Ureter (tissue), 1 donor: ENCODE data around the gene FAM72C. TPM values are rescaled to one million over a fixed set of nuclear protein-coding genes. Genes with fewer than 3 reads are reported as not detected.
"Not testable (repeated sequence)": the region's sequence is repeated elsewhere in the genome, so short reads cannot be mapped to it uniquely, and the experiment has no call there.

Experiments
- DNase-seq: peaks from one replicate; pipeline ENCODE4 v3.0.0-alpha.2; 2020; ENCODE audit warnings: low spot score
- total RNA-seq: library from RNA; stranded (reverse); gene quantifications from one replicate; pipeline ENCODE4 v1.2.4, GENCODE V29; 2023
- donor health status: DM: yes; HTN: yes; CAD: no.

FAM72C gene
- total RNA-seq: 0.42 TPM

DNA sequence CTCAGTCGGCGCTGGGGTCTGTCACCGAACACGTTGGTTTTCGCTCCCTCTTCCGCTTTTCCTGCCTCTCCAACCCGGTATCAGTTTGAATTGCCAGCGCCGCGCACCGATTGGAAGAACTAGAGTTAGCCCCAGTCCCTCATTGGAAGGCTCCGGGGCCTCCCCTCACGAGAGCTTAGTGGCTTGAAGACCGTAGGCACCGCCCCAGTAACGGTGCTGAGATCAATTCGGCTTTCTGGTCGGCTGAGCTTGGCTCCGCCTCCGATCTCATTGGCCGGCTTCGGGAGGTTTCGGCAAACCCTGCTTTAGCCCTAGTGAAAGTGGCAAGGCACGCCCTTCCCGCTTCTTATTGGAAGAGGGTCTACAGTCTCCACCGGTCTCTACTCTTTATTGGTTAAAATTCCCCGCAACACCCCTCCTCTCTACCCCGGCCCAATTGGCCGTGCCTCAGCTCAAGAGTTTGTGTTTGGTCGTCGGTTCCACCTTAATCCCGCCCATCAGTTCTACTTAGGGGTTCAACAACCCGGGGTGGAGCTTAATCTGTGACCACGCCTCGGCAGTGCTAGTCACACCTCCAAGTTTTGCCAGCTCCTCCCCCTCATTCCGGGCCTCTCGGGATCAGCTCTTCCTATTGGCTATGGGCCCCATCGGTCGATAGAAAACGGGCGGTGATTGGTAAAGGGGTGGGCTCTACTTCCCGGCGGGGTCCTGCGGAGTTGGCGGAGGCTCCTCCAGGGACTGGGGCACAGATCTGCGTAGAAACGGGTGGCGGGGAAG lies at the start of gene FAM72C:
Gene FAM72C, minus strand, starts transcription at position 63 of the 777 bp plus-strand sequence. CDS start 845 bp downstream, outside the sequence.
- DNase-seq: not testable (repeated sequence)

DNA sequence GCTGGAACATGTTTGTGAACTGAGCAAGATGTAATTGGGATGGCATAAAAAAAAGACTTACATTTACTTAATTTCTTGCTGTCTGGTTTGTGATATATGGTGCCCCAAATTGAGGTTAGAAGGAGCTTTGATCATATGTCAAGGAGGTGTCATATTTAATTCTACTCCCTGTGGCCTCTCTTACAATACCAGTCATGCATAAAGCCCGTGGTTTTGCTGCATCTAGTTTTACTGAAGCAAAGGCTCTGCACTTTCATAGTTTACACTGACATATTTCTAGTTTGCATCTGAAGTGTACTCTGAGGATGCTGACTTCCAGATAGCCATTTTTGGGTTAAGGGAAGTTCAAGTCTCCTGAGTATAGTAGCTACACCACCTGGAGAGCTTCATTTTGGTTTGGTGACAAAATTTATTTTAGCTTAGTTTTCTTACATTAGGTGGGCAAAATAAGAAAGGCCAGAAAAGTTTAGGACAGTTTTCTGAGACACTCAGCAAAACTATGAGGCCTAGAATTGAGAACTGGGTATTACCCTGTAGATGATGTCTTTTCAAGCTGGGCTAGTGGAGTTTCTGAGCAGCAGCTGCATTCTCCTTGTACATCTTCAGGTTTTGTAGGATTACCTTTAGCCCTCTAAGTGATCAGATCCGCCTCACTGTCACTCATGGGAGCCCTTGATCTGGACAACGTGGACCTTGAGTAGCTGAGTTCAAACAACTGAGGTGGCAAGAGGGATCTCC lies 48.4 kb upstream of the FAM72C start:
- DNase-seq: not testable (repeated sequence)

DNA sequence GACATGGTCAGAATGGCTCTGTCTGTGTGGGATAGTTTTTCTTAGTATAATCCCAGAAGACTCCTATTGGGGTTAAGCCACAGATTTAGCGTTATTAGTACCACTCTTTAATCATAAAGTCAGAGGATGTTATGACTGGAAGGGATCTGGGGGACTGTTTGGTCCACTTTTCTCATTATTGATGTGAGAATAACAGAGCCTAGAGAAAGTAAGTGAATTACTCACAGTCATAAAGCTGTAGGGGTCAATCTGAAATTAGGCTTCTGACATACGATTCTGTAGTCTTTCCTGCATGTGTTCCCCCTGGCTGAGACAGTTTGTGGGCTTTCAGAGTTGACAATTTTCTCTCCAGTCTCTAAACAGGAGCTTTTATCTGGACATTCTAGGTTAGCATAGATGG lies 47.3 kb upstream of the FAM72C start:
- DNase-seq: not testable (repeated sequence)

DNA sequence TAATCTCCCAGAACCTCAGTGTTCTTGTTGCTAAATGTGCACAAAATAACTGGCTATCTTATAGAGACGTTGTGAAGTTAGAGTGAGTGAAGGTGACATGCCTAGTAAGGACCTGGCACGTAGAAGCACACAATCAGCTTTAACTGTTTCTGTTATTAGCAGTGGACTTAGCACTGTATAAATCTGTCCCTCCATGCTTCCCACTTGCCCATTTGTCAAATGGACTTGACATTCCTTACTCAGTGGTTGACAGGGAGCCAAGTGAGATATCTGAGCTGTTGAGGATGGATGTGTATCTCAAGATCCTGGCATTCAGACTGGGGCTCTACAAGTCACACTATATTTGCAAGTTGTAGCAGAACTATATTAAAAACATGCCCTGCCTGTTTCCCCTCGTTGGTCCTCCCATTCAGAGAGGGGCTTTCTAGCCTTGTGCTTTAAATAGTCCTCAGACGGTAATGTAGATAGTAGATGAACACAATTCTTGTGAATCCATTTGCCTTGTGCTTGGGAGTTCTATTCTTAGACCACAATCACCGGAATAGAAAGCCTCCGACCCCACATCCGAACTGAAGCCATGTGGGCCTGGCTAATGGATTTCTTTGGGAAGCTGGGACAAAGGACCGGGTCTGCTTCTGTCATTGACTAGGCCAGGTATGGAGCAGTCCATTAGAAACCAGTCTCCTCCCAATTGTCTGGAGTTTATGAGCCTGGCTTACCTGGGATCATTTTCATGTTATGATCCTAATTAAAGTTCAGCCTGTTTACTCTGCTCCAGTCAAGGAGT lies 43.6 kb upstream of the FAM72C start:
- not testable (repeated sequence) for DNase-seq

DNA sequence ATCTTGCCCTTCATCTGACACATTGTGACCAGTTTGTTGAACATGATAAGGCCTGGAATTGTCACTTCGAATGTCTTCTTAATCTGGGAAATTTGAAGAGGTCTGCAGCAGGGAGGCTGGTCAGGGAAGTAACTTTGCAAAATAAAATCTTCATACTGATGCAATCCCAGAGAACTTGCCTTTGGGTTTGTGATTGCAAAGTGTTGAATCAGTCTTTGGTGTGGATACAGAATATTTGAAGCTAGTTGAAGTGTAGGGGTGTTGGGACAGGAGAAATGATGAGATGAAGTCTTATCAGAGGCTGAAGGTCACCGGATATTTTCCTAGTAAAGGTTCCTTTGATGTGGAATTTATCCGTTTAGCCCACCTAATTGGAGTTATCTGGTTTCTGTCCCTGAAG lies 42.7 kb upstream of the FAM72C start:
- not testable (repeated sequence) for DNase-seq

DNA sequence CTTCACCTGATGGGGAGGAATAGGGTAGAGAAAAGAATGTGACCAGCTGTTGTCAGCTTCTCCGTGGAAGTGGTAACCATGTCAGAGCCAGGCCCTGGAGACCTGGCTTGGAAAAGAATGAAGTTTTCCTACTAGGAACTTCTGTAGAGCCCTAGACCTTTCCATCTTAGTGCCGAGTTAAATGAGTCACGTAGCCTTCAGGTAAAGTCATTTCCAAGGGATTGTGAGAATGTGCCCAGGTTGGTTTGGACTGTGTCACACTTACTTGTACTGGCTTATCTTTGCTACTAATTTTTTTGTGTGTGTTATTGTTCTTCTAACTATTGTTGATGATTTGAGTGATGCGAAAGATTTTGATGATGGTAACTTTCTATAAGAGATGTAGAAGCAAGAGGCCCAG lies 42.3 kb upstream of the FAM72C start:
- DNase-seq: not testable (repeated sequence)

DNA sequence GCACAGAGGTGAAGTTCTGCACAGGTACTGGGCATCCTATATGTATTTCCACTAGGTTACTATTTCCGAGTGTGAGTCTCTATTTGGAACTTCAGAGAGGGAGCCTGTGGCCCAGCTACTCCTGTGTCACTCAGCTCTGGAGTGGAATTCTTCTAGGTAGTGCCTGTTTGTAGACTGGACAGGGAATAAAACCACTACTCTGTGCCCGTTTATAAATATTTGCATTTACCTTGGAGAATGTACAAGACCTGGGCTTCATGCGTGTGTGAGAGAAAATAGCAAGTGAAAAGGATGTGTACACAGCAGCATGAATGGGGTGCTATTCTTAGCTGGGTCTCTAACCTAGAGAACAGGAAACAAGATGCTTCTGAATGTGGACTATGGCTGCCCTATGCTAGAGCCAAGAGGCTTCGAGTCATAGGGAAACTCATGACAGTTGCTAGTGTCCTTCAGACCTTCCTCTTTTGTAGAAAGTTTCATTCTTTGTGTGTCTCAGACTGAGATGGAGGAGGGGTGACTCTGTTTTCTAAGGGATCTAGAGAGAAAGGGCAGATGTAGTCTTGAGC lies 40.5 kb upstream of the FAM72C start:
- DNase-seq: not testable (repeated sequence)

DNA sequence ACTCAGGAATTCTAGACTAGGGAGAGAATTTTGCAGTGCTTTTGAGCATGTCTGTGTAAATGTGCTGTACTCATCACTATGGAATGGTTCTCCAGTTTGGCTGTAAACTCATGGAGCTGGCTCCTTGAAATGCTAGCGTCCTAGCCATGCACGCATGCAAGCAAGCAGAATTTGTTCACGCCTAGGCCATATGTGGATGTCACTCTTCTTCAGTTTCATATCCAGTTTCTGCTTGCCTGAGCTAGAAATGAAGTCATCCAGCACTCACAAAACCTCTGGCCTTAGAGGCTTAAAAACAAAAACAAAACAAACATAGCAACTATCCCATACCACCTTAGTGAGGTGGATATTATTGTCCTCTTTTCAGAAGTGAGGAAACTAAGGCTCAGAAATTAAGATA lies 37.6 kb upstream of the FAM72C start:
- DNase-seq: not testable (repeated sequence)

DNA sequence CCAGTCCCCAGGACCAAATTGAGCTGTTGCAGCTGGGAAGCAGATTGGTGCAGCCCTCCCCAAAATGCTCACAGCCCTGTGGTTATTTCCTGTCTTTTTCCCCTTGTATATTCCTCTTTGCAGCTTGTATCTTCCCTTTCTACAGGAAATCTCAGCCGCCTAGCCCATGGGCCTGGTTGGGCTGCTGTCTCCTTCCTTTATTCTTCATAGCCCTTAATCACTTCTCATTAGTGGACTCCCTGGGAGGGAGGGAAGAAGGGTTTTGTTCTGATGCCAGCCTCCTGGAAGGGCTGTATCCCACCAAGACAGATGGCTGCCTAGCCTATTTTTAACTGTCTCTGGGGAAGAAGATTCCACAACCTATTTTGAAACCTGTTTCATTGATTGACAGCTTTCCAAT lies 32.5 kb upstream of the FAM72C start:
- not testable (repeated sequence) for DNase-seq

DNA sequence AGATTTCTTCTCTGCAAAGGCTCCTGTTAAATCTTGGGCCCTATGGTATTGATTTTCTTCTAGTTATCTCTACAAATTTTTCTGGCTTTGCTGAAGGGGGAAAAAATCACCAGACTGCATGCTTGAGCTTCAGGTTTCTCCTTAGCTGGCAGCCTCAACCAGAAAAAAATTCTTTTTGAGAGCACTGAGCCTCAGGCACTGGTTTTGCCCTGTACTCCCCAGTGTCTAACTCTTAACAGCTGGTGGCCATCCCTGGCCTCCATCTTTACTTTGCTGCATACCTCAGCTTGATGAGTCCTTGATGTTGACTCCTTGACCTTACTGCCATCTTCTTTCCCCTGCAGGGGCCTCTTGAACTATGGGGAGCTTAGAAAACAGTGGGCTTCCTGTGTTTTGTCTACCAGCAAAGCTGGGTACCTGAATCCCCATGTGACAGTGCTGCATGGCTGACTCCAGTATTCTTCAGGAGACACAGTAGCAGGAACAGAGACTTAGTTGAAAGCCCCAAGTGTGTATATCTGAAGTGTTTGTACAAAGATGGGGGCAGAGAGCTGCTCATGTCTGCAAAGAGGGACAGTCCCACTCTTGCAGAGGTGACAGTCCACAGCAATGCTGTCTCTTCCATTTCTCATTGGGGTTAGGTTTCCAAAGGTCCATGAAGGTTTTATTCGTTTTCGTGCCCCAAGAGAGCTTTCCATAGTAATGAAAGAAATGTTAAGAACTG lies 31.7 kb upstream of the FAM72C start:
- DNase-seq: not testable (repeated sequence)

DNA sequence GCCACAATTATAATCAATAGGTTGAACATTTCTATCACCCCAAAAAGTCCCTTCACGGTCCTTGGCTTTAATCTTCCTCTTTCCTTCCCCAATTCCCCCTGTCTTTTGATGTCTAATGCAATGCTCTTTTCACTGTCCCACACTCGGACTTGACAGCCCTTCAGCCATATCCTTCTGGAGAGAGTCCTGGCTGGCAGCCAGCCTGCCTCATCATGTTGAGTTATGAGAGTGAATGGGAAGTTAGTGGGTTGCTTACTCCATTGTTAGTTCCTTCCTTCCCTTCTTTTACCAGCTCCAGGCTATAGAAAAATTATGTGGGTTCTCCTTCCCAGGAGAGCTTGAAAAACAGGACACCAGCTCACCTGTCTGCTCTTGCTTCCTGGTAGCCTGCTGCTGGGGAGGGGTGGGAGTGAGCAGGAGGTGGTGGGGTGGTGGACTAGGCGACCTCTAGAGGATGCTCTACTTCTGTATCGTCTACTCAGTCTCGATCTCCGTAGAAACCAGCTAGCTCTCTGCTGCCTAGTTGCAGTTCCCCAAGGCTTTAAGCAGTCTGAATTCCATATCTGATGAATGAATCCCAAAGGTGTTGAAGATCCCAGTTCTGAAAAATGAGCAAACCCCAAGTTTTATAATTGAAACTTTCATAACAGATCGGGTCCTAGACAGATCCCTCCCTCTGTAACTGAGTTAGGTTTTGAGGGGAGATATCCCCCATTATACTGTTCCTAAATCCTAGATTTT lies 30.5 kb upstream of the FAM72C start:
- not testable (repeated sequence) for DNase-seq

DNA sequence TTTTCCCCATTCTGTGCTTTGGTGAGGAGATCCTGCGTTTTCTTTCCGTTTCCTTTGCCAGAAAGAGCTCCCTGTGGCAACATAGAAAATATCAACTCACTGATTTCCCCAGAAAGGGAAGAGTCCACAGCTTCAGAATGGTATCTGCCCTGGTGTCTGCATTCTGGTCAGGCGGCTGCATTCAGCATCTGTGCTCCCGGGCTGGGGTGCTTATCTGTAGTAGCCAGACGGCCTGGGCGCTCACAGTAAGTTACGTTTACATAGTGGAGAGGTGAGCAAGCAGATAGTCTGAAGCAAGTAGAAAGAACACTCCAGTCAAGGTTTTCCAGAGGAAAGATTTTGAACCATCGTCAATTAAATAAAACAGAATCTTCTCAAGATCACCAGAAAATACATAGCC lies 29.3 kb upstream of the FAM72C start:
- DNase-seq: not testable (repeated sequence)

DNA sequence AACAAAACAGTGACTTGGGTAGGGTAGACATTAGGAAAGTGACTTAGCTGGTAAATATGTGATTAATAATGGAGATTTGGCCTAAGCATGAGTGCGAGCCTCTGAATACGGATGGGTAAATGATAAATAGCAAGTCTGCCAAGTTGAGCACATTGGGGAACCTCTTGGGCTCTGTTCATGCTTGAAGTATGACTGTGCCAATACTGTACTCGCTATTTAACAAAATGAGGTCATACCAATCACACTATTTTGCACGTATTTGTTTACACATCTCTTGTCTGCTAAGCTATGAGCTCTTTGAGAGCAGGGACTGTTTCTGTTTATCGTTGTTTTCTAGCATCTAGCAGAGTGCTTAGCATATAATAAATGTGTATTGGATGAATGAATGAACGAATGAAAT lies 24.2 kb upstream of the FAM72C start:
- not testable (repeated sequence) for DNase-seq

DNA sequence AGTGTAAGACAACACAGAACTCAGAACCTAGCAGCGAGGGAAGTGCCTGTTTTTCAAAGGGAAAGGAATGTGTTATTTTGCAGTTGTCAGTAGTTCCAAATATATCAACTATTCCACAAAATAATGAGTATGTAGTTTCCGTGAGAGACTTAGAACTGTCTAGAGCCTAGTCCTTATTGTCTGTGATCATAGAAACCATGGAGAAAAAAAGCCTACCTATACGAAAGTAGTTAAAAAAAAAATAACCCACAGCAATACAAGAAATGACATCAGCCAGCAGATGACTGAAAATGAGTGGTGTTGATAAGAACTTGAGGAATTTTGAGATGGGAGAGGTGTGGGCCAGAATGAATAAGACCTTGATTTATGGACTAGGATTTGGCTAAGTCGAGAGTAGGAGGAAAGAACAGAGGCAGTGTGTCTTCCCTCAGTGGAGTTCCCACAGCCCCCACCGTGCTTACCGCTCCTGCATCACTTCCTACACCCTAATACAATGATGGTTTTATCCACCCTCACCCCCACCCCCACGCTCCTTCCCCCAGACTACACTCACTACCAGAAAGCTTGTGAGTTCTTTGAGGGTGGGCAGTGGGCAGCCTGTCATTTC lies 21.6 kb upstream of the FAM72C start:
- DNase-seq: not testable (repeated sequence)

DNA sequence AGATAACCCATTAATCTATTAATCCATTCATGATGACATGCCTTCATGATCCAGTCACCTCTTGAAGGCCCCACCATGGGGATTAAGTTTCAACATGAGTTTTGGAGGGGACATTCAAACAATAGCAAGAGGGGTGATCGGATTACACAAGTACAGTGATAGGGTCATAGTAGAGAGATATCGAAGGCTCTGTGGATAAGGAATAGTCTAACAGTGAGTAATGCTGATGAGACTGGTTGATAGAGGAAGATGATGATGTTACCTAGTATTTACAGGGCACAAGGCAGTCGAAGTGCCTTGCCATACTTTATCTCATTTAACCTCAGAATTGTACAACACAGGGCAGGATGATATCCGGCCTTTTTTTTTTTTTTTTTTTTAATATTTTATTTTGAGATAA lies 18.9 kb upstream of the FAM72C start:
- not testable (repeated sequence) for DNase-seq

DNA sequence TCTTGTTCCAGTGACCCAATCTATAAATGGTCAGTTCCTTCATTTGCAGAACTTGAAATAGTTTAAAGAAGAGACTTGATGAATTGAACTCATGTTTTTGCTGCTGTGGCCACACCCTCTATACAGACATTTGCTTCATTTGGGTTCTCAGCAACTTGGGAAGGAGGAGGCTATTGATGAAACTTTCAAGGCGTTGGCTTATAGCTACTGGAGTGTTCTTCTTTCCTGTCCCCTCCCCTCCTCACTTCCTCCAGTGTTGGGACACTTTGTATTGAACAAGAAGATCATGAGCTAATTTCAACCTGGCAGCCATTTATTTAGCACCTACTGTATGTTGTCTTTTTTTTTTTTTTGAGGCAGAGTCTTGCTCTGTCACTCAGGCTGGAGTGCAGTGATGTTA lies 17.9 kb upstream of the FAM72C start:
- not testable (repeated sequence) for DNase-seq

DNA sequence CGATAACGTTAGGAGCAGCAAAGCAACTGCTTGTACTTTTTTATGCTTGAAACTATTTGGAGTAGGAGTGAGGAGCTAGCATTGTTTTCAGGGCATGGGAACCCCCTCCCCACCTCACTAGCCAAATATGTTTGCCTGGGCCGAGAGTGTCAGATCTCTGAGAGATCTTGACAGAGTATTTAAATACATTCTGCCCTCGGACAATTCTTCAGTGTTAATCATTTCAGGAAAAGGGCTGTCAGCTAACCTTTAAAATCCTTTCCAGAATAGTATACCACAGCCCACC lies 17.6 kb upstream of the FAM72C start:
- not testable (repeated sequence) for DNase-seq

DNA sequence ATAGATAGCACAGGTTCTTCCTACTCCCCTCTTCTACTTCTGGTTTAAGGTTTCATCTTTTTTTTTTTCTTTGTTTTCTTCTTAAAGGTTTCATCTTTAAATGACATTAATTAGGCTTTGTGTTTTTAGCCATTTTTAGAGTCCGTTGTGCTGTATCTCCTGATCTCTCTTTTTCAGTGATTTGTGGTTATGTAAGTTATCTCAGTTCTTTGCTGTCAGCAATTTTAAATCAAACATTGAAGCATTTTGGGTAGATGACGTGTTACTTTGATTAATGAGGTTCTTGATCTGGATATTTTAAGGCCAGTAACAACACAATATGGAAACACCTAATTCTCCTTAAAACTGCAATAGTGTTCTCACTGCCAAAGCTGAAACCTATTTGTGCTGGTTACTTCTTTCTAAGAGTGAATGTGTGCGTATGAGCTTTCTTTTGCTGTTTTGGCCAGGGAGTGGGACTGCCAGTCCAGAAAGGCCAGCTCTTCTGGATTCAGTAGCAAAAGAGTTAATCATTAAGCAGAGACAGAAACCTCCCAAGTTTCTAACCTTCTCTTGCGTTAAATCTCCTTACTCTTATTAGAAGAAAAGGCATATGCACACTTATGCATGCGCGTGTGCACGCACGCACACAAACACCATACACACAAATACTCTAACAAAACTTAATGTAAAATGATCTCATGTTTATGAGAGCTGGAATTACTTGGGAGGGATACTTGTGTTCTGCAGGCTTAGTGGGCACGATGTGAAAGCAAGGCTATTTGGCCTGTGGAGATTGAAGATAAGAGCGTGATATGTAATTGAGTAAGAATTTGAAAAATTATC lies 17.0 kb upstream of the FAM72C start:
- not testable (repeated sequence) for DNase-seq

DNA sequence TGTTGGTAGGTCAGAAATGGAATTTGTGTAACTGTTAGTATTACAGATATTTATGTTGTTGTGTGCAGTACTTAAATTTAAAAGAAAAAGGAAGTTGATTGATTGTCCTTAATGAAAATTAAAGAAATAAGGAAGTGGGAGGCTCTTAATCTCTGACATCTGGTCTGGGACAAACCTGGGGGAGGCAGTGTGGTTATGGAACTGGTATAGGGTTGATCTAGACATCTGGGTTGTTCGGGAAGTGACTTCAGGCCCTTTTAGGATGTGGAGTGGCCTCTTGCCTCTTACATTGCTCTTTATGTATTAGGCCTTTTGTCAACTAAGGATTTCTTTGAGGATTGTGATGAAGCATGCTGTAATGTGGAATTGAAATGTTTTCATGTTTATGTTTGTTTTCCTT lies 16.1 kb upstream of the FAM72C start:
- DNase-seq: not testable (repeated sequence)
